Stimulated activated CD4-positive, alpha-beta T cell treated with anti-CD3 and anti-CD28 coated beads, TNF-alpha, amount 100 ng/mL, for 4 hours (primary cell): ENCODE measurements around the gene PTGES.
A peak's percentile ranks its signal among the peaks of the same experiment; 100 is the strongest.
"Not testable (repeated sequence)": the region's sequence is repeated elsewhere in the genome, so short reads cannot be mapped to it uniquely, and the experiment has no call there.

ENCODE experiments used
- DNase-seq, 3 experiments: peaks; one replicate each; pipeline ENCODE4 v3.0.0-alpha.2; 2020; ENCODE audit warnings: low read depth in 3 of 3

The PTGES gene

GRCh38 chr9:129752900-129753729 lies at the start of gene PTGES:
Gene PTGES, minus strand, starts transcription at chr9:129753042. Its CDS starts 30 bp downstream, at chr9:129753012.
- DNase-seq: peak; percentile 22 to 47 (median 38)

DNA sequence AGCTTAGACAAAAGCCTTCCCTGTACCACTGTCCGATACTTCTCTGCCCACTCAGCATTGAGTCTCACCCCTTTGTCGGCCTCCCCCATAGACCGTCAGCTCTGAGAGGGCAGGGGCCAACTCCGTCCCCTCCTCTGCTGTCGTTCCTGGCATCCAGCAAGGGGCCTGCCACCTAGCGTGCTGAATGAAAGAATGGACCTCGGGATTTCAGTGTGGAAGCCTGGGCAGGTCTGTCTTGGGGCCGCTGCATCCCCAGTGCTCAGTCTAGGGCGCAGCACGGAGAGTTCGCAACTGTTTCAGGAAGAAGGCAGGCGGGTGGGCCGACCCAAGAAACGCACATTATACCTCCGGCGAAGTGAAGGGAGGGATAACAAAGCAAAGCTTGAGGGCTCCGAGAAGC lies 48.7 kb upstream of the PTGES start:
- no peak for DNase-seq

GRCh38 chr9:129798973-129799372 lies 46.1 kb upstream of the PTGES start:
- no peak for DNase-seq

GRCh38 chr9:129796029-129796428 lies 43.2 kb upstream of the PTGES start:
- DNase-seq: not testable (repeated sequence)

GRCh38 chr9:129794549-129794948 lies 41.7 kb upstream of the PTGES start:
- no peak for DNase-seq

DNA sequence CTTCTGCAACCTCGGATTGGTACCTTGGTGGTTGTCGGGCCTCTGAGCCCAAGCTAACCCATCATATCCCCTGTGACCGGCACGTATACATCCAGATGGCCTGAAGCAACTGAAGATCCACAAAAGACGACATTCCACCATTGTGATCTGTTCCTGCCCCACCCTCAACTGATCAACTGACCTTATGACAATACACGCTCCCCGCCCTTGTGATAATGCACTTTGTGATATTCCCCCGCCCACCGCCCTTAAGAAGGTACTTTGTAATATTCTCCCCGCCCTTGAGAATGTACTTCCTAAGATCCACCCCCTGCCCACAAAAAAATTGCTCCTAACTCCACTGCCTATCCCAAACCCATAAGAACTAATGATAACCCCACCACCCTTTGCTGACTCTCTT lies 33.6 kb upstream of the PTGES start:
- DNase-seq: no peak

GRCh38 chr9:129785866-129786265 lies 33.0 kb upstream of the PTGES start:
- no peak for DNase-seq

GRCh38 chr9:129784970-129785369 lies 32.1 kb upstream of the PTGES start:
- not testable (repeated sequence) for DNase-seq

DNA sequence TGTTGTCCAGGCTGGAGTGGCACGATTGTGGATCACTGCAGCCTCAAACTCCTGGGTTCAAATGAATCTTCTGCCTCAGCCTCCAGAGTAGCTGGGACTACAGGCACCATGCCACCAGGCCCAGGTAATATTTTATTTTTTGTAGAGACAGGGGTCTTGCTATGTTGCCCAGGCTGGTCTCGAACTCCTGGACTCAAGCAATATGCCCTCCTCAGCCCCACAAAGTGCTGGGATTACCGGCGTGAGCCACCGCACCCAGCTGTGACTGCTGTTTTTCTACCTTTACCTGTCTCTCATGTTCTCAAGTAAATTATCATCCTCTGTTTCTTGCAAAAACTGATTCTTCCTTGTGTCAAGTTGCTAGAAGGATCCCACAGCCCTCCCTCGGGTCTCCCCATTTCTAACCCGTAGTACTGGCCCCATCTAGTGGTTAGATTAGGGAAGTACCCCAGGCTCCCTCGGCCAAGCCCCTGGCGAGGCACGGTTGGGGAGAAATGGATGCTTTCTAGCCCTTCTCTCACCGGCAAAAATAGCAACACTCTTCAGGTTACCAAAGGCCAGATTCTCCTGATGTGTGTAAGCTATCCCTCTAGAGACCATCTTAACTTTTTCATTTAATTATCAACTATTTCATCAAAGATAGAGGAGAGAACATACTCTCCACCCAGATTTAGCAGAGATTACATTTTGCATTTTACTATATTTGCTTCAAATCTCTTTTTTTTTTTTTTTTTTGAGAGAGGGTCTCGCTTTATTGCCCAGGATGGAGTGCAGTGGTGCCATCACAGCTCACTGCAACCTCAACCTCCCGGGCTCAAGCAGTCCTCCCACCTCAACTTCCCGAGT lies 30.9 kb upstream of the PTGES start:
- peak; percentile 45 to 63 (median 52) for DNase-seq

- no peak for DNase-seq
Measured at GRCh38 chr9:129781981-129782380, 29.1 kb upstream of the PTGES start.

DNA sequence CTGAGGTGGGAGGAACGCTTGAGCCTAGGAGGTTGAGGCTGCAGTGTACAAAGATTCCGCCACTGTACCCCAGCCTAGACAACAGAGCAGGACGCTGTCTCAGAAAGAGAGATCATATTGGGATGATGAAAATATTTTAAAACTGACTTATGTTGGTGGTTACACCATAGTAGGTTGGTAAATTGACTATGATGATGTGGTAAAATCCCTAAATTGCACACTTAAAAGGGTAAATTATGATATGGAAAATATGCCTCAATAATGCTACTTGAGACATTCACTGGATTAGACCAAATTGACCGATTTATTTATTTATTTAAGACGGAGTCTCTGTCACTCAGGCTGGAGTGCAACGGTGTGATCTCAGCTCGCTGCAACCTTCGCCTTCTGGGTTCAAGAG lies 28.3 kb upstream of the PTGES start:
- no peak for DNase-seq

- DNase-seq: no peak
Measured at GRCh38 chr9:129779560-129780190, 26.8 kb upstream of the PTGES start.

DNA sequence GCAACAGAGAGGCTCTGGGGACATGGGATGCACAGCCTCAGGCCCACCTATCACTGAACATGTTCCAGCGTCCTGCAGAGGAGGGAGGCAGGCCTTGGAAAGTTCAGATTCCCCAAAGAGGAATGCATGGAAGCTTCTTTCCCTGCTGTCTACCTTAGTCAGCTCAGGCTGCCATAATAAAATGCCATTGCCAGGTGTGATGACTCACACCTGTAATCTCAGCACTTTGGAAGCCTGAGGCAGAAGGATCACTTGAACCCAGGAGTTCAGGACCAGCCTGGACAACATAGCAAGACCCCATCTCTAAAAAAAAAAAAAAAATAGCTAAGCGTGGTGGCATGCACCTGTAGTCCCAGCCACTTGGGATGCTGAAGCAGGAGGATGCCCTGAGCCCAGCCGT lies 25.6 kb upstream of the PTGES start:
- no peak for DNase-seq

DNA sequence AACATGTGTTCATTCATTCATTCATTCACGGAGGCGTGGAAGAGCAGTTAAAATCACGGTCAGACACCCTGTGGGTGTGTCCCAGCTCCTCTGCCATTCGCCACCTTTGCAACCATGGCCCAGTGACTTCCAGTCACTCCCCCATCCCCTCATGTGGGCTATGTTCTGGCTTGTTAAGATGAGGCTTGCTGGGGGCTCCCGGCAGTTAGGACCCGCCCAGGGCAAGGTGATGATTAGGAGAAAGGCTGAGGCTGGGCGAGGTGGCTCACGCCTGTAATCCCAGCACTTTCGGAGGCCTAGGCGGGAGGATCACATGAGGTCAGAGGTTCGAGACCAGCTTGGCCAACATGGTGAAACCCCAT lies 24.9 kb upstream of the PTGES start:
- DNase-seq: no peak

GRCh38 chr9:129776938-129777768 lies 24.3 kb upstream of the PTGES start:
- no peak for DNase-seq

- DNase-seq: no peak
Measured at GRCh38 chr9:129776566-129776937, 23.7 kb upstream of the PTGES start.

GRCh38 chr9:129776096-129776495 lies 23.3 kb upstream of the PTGES start:
- DNase-seq: not testable (repeated sequence)

DNA sequence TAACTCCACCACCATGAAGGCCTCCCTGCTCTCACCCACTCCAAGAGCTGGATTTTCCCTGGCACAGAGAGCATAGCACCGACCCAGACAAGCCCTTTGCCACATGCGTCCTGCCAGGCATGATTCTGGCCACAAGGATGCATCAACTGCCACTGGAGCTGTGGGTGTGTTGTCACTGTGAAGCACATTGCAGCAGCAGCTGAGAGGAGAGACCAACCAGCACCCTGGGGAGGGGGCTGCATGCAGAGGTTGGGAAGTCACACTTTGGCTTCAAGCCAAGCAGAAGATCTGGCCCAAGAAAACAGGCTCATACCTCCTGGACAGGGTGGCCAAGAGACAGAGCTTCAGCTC lies 22.6 kb upstream of the PTGES start:
- no peak for DNase-seq

GRCh38 chr9:129774791-129775447 lies 22.1 kb upstream of the PTGES start:
- DNase-seq: no peak

GRCh38 chr9:129773262-129774048 lies 20.6 kb upstream of the PTGES start:
- no peak for DNase-seq
